GM19035 (cell line): ENCODE results near the gene UQCRC1.

ENCODE experiments used
- ATAC-seq: cut with Tn5 transposase; IDR thresholded peaks from one replicate; pipeline ENCODE4 v1.9.1; 2021; ENCODE audit not compliant: unreplicated experiment

The UQCRC1 gene

GRCh38 chr3:48609088-48610005 lies at the start of gene UQCRC1:
Gene UQCRC1 (minus strand): TSS chr3:48609646. CDS start chr3:48609620, 26 bp downstream.
- ATAC-seq: peak; percentile 97

DNA sequence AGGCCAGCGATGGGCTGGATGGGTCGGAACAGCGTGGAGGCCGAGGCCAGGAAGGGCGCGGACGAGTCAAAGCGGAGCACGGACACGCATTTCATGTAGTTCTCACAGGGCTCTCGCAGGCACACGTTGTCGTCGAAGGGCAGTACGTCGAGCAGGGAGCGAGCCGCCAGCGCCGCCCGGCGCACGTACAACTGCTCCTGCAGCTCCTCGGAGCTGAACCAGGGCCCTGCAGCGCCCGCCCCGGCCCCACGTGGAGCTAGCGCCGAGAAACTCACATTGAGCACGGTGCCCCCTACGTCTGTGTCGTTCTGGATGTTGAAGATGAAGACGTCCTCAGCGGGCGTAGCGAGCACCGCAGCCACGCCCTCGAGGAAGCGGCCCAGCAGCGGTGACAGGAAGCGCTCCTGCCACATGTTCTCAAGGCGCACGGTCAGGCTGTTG lies 47.4 kb upstream of the UQCRC1 start:
- ATAC-seq: no peak

DNA sequence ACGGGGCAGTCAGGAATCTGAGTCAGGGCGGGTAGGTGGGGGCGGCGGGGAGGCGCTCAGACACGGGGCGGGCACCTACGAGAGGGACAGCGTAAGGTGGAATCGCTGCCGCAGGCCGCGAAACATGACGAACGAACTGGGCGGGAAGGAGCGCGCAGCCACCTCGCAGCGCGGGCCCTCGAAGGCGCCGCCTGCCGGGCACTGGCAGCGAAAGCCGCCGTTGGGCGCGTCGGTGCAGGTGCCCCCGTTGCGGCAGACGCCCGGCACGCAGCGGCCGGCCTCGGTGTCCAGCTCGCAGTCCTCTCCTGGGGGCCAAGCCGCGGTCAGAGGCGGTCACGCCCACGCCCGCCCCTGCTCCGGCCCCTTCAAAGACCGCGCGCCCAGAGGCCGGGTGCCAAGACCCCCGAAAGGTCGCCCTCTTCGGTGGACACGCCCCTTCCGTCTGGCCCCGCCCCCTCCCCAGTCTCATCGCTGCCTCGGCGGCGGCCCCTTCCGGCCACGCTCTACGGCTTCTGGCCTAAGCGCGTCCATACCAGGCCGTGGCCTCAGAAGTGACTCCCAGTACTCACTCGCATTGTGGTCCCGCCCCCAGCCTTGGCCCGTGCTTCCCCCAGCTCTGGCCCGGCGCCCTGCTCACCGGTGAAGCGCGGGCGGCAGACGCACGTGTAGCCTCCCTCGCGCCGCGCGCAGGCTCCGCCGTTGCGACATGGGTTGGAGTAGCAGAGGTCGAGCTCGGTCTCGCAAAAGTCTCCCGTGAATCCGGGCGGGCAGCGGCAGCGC lies 46.8 kb upstream of the UQCRC1 start:
- peak; percentile 69 for ATAC-seq

DNA sequence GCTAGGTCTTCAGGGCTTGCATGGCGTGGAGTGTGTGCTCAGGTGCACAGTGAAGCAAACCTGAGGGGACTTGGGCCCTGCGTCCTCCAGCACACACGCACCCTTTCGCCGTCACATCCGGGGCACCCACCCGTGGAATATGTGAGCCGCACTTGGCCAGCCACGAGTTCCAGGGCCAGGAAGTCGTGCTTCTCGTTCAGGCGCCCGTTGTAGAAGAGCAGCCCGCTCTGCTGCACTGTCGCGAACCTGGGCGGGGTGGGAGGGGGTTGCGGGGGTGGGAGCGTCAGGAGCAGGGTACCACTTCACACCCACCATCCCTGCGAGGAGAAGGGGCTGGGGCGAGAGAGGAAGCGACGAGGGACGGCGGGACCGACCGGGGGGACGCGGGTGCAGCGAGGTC lies 46.2 kb upstream of the UQCRC1 start:
- no peak for ATAC-seq

DNA sequence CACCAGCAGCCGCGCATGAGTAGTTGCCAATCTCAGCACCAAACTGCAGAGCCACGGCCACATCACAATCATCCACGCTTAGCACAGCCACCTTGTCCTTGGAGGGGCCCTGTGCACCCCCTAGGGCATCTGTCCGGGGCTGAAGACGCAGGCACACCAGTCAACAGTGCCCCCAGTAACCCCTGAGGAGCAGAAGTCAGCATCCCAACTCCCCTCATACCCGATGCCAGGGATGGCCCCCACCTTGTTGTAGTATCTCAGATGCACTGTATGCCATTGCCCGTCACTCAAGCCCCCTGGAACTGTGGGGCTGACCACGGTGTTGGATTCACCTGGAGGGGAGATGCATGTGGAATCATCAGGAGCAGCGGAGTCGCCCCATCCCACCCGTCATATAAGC lies 45.6 kb upstream of the UQCRC1 start:
- no peak for ATAC-seq

- ATAC-seq: no peak
These were observed 43.7 kb upstream of the UQCRC1 start for GRCh38 chr3:48652923-48653715.

DNA sequence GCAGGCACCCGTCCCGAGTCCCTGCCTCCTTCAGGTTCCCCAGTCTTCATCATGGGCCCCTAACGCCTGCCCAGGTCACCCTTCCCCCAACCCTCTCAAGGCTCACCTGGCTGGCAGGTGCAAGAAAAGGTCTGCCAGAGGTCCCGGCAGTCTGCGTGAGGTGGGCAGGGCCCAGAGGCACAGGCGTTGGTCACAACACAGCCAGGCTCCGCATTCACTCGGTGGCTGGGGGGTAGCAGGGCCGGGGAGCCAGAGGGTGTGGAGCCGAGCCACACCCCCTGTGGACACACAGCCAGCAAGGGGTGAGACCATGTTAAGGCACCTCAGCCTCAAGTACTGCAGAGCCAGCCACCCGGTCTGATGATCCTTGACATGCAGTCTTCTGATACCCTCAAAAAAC lies 42.3 kb upstream of the UQCRC1 start:
- ATAC-seq: no peak

DNA sequence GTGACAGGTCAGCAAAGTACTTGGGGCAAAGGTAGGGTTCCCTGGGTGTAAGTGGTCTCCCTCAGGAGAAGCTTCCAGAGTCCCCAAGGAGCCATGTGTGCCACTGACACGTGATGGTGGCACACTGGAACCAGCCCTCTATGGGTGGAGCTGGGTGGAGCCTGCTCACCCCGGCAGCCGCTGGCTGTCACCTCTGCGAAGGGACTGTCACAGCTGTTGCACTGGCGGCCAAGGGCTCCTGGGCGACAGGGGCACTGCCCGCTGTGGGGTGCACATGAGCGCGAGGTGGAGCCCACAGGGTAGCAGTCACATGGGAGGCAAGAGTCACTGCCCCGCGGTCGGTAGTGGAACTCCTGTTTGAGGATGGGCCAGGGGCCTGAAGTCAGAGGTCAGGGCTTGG lies 41.3 kb upstream of the UQCRC1 start:
- ATAC-seq: no peak

GRCh38 chr3:48648188-48648850 lies 38.9 kb upstream of the UQCRC1 start:
- ATAC-seq: no peak

DNA sequence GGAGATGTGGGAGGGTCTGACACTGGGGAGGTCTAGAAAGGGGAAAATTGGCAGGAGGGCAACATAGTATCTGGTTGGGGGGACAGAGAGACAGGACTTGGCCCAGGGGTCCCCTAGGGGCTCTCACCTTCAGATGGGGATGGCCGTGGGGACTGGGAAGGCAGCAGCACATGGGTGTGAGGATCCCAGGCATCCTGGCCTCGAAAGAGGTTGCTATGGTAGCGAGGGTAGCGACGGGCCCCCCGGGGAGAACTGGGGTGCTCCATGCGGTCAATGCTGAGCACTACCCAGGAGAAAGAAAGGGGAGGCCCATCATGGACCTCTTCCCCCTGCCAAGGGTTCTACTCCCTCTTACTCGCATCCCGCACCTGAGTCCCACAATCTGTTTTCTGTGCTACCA lies 38.3 kb upstream of the UQCRC1 start:
- no peak for ATAC-seq

- ATAC-seq: no peak
These were observed 35.7 kb upstream of the UQCRC1 start for GRCh38 chr3:48644898-48645760.

DNA sequence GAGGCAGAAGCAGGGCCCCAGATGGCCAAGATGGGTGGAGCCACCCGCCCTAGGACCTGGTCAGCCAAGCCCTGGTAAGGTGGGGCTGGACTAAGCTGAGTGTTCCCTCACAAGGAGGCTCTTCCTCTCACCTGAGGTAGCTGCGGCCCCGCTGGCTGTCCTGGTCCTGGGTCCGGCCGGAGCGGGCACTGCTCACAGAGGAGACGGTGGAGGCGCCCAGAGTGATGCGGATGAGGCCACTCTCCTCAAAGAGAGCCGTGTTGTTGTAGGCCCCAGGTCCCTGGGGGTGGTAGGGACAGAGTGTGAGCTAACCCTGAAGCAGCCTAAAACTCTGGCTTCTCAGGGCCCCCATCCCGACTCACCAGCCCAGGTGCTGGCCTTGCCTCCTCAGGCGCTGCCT lies 33.2 kb upstream of the UQCRC1 start:
- no peak for ATAC-seq

- no peak for ATAC-seq
These were observed 31.9 kb upstream of the UQCRC1 start for GRCh38 chr3:48641396-48641795.

GRCh38 chr3:48639944-48640606 lies 30.6 kb upstream of the UQCRC1 start:
- no peak for ATAC-seq

GRCh38 chr3:48637305-48637704 lies 27.9 kb upstream of the UQCRC1 start:
- ATAC-seq: no peak

DNA sequence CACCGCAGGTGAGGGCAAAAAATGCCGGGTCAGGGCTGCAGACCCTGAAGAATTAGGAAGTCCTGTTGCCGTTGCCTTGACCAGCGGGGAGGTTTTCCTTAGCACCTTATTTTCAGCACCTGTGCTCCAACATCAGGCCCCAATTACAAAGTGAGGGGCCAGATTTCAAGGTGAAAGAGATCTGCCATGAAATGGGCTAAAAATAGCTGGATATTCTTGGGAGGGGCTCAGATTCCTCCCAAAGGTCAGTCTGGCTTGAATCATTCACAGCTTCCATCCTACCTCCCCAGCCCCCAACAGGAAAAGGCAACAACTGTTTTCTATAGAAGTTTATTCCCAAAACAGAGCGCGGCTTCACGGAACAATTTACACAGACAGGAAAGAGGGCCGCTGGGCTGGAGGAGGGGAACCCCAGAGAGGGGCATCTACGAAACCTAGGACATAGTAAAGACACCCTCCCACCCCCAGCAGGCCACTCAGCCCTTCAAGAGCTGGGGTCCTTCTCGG lies 26.8 kb upstream of the UQCRC1 start:
- ATAC-seq: no peak

- peak; percentile 86 for ATAC-seq
These were observed 26.0 kb upstream of the UQCRC1 start, which contains the start of gene SLC26A6 for GRCh38 chr3:48635222-48636021. Gene SLC26A6 (minus strand): TSS chr3:48635461. CDS start chr3:48635393, 68 bp downstream.

DNA sequence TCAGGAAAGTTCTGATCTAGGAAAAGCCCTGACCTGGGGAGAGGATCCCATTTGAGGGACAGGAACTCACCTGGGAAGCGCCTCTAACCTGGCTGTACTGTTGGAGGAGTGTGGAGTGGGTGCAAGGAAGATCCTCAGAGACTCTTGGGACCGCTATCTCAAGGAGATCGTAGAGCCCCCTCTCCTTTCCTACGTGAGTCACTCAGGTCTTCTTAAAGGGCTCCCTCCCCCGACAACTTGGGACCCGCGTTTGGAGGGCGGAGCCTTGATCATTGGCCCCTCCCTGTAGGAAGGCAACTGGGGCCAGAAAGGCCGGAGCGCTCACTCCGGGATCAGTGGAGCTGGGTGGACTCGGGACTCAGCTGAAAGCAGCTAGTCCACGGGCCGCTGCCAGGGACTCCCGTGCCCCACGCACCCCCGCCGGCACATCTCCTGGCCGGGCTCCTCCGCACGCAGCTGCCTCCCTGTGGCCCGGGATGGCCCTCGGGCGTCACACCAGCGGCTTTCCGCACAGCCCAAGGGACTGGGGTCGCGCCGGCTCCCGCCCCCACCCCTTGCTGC lies 25.3 kb upstream of the UQCRC1 start:
- ATAC-seq: peak; percentile 31
